ENCODE data around the gene CHRNA1. TPM values are rescaled to one million over a fixed set of nuclear protein-coding genes. Genes with fewer than 3 reads are reported as not detected.

Gene CHRNA1
- total RNA-seq, 4 donors from 2014 or later = not detected

- no peaks in the 10 kb centered on the region for H3K9me3 ChIP-seq
- no peak for DNase-seq (ENCODE audit: low spot score in 2 of 2)
- no peaks in the 10 kb centered on the region for H3K36me3 ChIP-seq
- H3K27ac ChIP-seq = no peak overlapping the region
- 80% methylated on average over 5 of the region's 5 CpGs for WGBS
- no peaks in the 10 kb centered on the region for H3K4me1 ChIP-seq
- no peak for TF ChIP-seq CTCF (IDR thresholded peaks at IDR 0.05)
- no peak for TF ChIP-seq POLR2A (IDR thresholded peaks at IDR 0.05)
- no peak for TF ChIP-seq POLR2AphosphoS5 (IDR thresholded peaks at IDR 0.05)
- no peak for TF ChIP-seq EP300 (IDR thresholded peaks at IDR 0.05)
- no peak overlapping the region for H3K4me3 ChIP-seq
- no peaks in the 10 kb centered on the region for H3K27me3 ChIP-seq
Observed at GRCh38 chr2:174760845-174761473, 3.3 kb downstream of the CHRNA1 start.

DNA sequence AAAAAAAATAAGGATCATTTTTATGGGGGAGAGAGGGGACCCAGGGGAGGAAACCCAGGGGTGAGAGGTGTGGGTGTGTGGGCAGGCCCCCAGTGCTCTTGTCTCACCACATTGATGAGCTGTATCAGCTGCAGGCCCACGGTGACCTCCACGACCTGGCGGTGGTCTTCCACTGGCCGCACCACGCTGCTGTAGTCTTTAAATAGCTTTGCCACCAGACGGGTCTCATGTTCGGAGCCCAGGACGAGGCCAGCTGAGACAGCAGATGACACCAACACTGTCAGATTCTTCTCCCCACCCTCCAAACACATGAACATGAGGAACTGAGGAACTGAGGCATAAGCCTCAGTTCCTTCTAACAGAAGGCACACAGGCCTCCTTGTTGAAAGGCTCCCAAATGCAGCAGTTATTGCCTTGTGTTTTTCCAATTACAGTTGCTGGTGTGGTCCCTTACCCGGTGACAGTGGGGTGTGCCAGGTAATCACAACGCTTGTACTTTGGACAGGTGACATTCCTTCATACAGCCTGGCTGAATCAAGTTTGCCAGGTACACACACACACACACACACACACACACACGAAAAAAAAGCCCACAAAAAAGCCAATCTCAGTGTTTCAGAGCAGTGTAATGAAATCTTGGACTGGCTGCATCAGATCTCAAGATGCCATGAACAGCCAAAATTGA is 4.7 kb downstream of the CHRNA1 start:
- H3K27ac ChIP-seq = no peak overlapping the region
- no peaks in the 10 kb centered on the region for H3K9me3 ChIP-seq
- H3K36me3 ChIP-seq = no peaks in the 10 kb centered on the region
- no peak for DNase-seq (ENCODE audit: low spot score in 2 of 2)
- no peaks in the 10 kb centered on the region for H3K4me1 ChIP-seq
- H3K27me3 ChIP-seq = no peaks in the 10 kb centered on the region
- WGBS = 83% methylated on average over 11 of the region's 11 CpGs
- TF ChIP-seq POLR2A (IDR thresholded peaks at IDR 0.05) (no peak), POLR2AphosphoS5 (IDR thresholded peaks at IDR 0.05) (no peak), CTCF (IDR thresholded peaks at IDR 0.05) (no peak), EP300 (IDR thresholded peaks at IDR 0.05) (no peak)
- H3K4me3 ChIP-seq = no peak overlapping the region

DNA sequence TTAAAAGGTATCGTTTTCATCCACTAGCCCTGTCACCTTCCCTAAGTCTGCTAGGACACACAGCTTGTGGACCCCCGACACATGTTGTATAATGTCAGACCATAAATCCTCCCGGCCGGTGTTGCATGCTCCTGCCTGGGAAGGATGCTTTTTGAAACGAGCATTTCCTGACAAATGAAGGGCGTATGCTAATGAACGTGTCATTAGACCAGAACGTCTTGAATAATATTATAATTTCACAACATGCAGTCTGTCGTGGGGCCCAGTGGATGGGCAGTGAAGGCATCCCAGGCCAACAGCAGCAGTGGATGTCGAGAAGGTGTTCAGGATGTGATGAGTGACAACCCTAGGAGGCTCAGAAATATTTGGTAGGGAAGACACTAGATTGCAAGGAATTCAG is 7.5 kb downstream of the CHRNA1 start:
- Histone ChIP-seq H3K4me3 (no peak overlapping the region), H3K9me3 (no peaks in the 10 kb centered on the region), H3K27ac (no peak overlapping the region), H3K36me3 (no peaks in the 10 kb centered on the region), H3K4me1 (no peaks in the 10 kb centered on the region), H3K27me3 (no peaks in the 10 kb centered on the region)
- 60% methylated on average over 10 of the region's 10 CpGs for WGBS
- no peak for TF ChIP-seq EP300 (IDR thresholded peaks at IDR 0.05)
- TF ChIP-seq CTCF (IDR thresholded peaks at IDR 0.05) = no peak
- no peak for TF ChIP-seq POLR2AphosphoS5 (IDR thresholded peaks at IDR 0.05)
- TF ChIP-seq POLR2A (IDR thresholded peaks at IDR 0.05) = no peak
- no peak for DNase-seq (ENCODE audit: low spot score in 2 of 2)

GRCh38 chr2:174753038-174753633 is 11.1 kb downstream of the CHRNA1 start:
- no peaks in the 10 kb centered on the region for H3K4me1 ChIP-seq
- H3K9me3 ChIP-seq = no peaks in the 10 kb centered on the region
- no peaks in the 10 kb centered on the region for H3K36me3 ChIP-seq
- no peaks in the 10 kb centered on the region for H3K27me3 ChIP-seq
- DNase-seq (ENCODE audit: low spot score in 2 of 2) = no peak
- TF ChIP-seq EP300 (IDR thresholded peaks at IDR 0.05) (no peak), POLR2AphosphoS5 (IDR thresholded peaks at IDR 0.05) (no peak), POLR2A (IDR thresholded peaks at IDR 0.05) (no peak)
- 92% methylated on average over 13 of the region's 13 CpGs for WGBS
- H3K4me3 ChIP-seq = no peak overlapping the region
- no peak overlapping the region for H3K27ac ChIP-seq

DNA sequence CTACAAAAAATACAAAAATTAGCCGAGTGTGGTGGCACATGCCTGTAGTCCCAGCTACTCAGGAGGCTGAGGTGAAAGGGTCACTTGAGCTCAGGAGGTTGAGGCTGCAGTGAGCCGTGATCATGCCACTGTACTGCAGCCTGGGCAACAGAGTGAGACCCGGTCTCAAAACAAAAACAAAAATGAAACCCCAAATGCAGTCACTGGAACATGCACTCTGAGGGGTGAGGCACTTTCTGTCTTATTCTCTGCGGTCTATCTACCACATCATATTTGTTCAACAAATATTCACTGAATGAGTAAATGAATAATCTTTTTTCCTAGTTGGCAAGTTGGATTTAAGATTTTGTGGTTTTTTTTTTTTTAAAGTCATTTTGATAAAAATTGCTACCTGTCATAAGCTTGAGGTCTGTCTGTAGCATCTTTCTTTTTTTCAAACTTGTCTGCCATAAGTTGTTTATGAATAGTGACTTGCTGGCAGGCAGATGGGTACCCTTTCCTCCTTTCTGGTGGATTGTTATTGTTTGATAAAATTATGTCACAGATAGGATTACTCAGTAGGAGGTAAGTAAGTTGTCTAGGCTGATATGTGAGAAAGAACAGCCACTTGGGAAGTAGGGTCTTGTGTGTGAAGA is 11.8 kb downstream of the CHRNA1 start:
- Histone ChIP-seq H3K4me3 (no peak overlapping the region), H3K27ac (no peak overlapping the region), H3K4me1 (no peaks in the 10 kb centered on the region), H3K27me3 (no peaks in the 10 kb centered on the region), H3K9me3 (no peaks in the 10 kb centered on the region), H3K36me3 (no peaks in the 10 kb centered on the region)
- DNase-seq (ENCODE audit: low spot score in 2 of 2) = no peak
- WGBS = 86% methylated on average over 4 of the region's 4 CpGs
- TF ChIP-seq EP300 (IDR thresholded peaks at IDR 0.05) (no peak), POLR2A (IDR thresholded peaks at IDR 0.05) (no peak), CTCF (IDR thresholded peaks at IDR 0.05) (no peak), POLR2AphosphoS5 (IDR thresholded peaks at IDR 0.05) (no peak)
